ENCODE results near the gene SEPHS1. TPM values are rescaled to one million over a fixed set of nuclear protein-coding genes. Genes with fewer than 3 reads are reported as not detected.
A peak's percentile ranks its signal among the peaks of the same experiment; 100 is the strongest.

SEPHS1 gene
- total RNA-seq, 1 experiment from 2014 or later: 509 TPM

GRCh38 chr10:13347043-13347499, 1.0 kb downstream of the SEPHS1 start:
- no peaks in the 10 kb centered on the region for H3K9me3 Mint-ChIP-seq
- H3K4me1 Mint-ChIP-seq: peaks cover 65% of the 10 kb centered on the region
- DNase-seq (ENCODE audit: low spot score) (peak; percentile 34), ATAC-seq (no peak)
- peaks cover 36% of the 10 kb centered on the region for H3K36me3 Mint-ChIP-seq
- peak overlapping the region; percentile 81 for H3K4me3 Mint-ChIP-seq
- POLR2A ChIA-PET: no interaction called here
- H3K27ac Mint-ChIP-seq: peak overlapping the region; percentile 95
- CTCF ChIA-PET: no interaction called here
- no peaks in the 10 kb centered on the region; the same call in 1 of the 2 replicates for H3K27me3 Mint-ChIP-seq (ENCODE audit: low read depth)
- TF ChIP-seq ZNF138 (CRISPR knock-in tag; conservative IDR thresholded peaks at IDR 0.05) (no peak), CDX4 (CRISPR knock-in tag; IDR thresholded peaks at IDR 0.05; ENCODE audit: borderline replicate concordance) (no peak), TP53 (CRISPR knock-in tag; IDR thresholded peaks at IDR 0.05) (no peak), USF1 (CRISPR knock-in tag; IDR thresholded peaks at IDR 0.05) (no peak), ARID4B (CRISPR knock-in tag; IDR thresholded peaks at IDR 0.05; ENCODE audit: borderline replicate concordance) (no peak), STAT6 (CRISPR knock-in tag; conservative IDR thresholded peaks at IDR 0.05; ENCODE audit: low read depth) (no peak), ZNF121 (CRISPR knock-in tag; IDR thresholded peaks at IDR 0.05) (no peak), NR2C2 (CRISPR knock-in tag; IDR thresholded peaks at IDR 0.05) (no peak), NFATC4 (CRISPR knock-in tag; IDR thresholded peaks at IDR 0.05) (no peak), FOXP4 (CRISPR knock-in tag; IDR thresholded peaks at IDR 0.05) (peak; percentile 68; the same call in 1 of the 2 replicates), CREB1 (CRISPR knock-in tag; IDR thresholded peaks at IDR 0.05) (no peak), E2F1 (CRISPR knock-in tag; IDR thresholded peaks at IDR 0.05) (no peak), JUN (CRISPR knock-in tag; IDR thresholded peaks at IDR 0.05) (0 out of 2 replicates have a peak, but pooled peaks have one; percentile 43), ZNF232 (CRISPR knock-in tag; IDR thresholded peaks at IDR 0.05) (no peak), SMAD3 (CRISPR knock-in tag; IDR thresholded peaks at IDR 0.05; ENCODE audit: borderline replicate concordance) (no peak), NFE2L1 (CRISPR knock-in tag; IDR thresholded peaks at IDR 0.05) (no peak), MXD4 (CRISPR knock-in tag; IDR thresholded peaks at IDR 0.05; ENCODE audit: borderline replicate concordance) (no peak), ZNF532 (CRISPR knock-in tag; IDR thresholded peaks at IDR 0.05; ENCODE audit: borderline replicate concordance) (no peak), CBFB (CRISPR knock-in tag; IDR thresholded peaks at IDR 0.05; ENCODE audit: low read depth) (0 out of 2 replicates have a peak, but pooled peaks have one; percentile 14), GABPB1 (CRISPR knock-in tag; IDR thresholded peaks at IDR 0.05) (no peak), RORB (CRISPR knock-in tag; IDR thresholded peaks at IDR 0.05) (no peak), TEAD1 (CRISPR knock-in tag; IDR thresholded peaks at IDR 0.05) (peak; percentile 53; the same call in 1 of the 2 replicates), ZNF396 (CRISPR knock-in tag; IDR thresholded peaks at IDR 0.05; ENCODE audit: borderline replicate concordance) (no peak)
